ENCODE results near the gene CTTNBP2NL.

The CTTNBP2NL gene

DNA sequence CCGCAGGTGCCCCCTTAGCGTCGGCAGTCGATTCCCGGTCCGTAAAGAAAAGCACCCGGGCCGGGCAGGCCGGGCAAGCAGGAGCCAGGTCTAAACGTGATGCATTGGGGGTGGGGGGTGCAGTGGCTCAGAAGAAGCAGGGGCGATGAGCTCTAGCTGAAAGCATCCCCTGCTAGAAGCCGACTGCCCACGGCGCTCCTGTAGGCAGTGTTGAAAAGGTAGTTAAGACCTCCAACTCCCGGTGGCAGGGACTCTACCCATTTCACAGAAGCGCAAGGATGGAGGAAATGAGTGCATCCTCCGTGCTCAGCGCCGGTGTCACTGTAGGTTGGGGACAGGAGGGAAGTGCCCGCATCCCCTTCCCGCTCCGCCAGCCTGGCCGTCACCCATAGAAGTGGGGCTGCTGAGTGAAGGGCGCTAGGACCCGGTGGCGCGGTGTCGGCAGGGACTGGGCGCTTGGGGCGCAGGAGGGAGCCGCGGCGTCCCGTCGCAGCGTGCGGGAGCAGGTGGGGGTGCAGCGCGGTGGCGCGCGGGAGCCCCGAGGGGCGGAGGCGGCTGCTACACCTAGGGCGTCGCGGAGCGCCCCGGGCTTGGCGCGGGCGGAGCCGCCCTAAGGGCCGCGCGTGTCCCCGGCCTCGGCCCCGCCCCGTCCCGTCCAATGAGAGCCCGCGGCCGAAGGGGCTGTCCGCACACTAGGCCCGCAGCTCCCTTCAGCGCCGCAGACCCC lies 112.4 kb downstream of the CTTNBP2NL start, which contains the start of gene WNT2B:
Gene WNT2B, plus strand, starts transcription at position 688 of the 727 bp plus-strand sequence. CDS start 298 bp downstream, outside the sequence.
- no peak for DNase-seq

GRCh38 chr1:112509005-112509659 lies 113.1 kb downstream of the CTTNBP2NL start:
- no peak for DNase-seq

GRCh38 chr1:112509660-112510178 lies 113.7 kb downstream of the CTTNBP2NL start:
- DNase-seq = no peak

DNA sequence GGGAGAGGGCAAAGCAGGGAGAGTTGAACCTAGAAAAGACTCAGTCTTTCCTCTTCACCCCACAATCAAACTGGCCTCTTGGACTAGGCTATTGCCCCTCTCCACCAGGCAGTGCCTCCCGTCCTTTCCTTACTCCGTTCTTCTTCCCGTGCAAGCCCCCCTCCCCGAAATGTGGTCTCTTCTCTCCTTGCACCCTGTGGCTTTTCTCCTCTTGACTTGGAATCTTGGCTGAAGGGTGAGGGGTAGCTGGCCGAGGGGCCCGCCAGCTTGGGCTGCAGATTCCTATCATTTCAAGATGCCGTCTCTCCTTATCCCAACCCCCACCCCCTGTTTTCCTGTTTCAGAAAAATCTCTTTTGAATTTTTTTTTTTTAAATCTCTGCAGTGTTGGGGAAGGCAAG lies 114.3 kb downstream of the CTTNBP2NL start:
- no peak for DNase-seq

All from GOT3 (cell line).